Karpas-422 (cell line): ENCODE measurements around the gene RPL23. TPM values are rescaled to one million over a fixed set of nuclear protein-coding genes. Genes with fewer than 3 reads are reported as not detected.

Experiments
- DNase-seq: peaks from one replicate; pipeline ENCODE4 v3.0.0-alpha.2; 2015
- H2AFZ ChIP-seq: fragments of 200-600 bp; sonication (generic); 2 replicates; pipeline ENCODE4 v1.6.1; 2014; ENCODE audit warnings: antibody characterized with exemption, low read length, mixed read lengths
- H3K27ac ChIP-seq: fragments of 200-600 bp; sonication (generic); 2 replicates; pipeline ENCODE4 v1.5.1; 2014; ENCODE audit warnings: mild to moderate bottlenecking, low read length, moderate library complexity
- H3K27me3 ChIP-seq: fragments of 200-600 bp; sonication (generic); 2 replicates; pipeline ENCODE4 v1.6.1; 2014; ENCODE audit warnings: low read length, mixed read lengths
- H3K36me3 ChIP-seq: fragments of 200-600 bp; sonication (generic); 2 replicates; pipeline ENCODE4 v1.6.1; 2014; ENCODE audit warnings: low read length, mixed read lengths; ENCODE audit not compliant: insufficient read depth
- H3K4me1 ChIP-seq: fragments of 200-600 bp; sonication (generic); 2 replicates; pipeline ENCODE4 v1.6.1; 2014; ENCODE audit warnings: mild to moderate bottlenecking, low read length, mixed read lengths
- H3K4me2 ChIP-seq: fragments of 200-600 bp; sonication (generic); 2 replicates; pipeline ENCODE4 v1.6.1; 2014; ENCODE audit warnings: low read length, low read depth, mild to moderate bottlenecking; ENCODE audit not compliant: poor library complexity, severe bottlenecking
- H3K4me3 ChIP-seq: fragments of 200-600 bp; sonication (generic); 2 replicates; pipeline ENCODE4 v1.5.1; 2014; ENCODE audit warnings: mild to moderate bottlenecking, antibody characterized with exemption, low read length, mixed read lengths
- H3K79me2 ChIP-seq: fragments of 200-600 bp; sonication (generic); 2 replicates; pipeline ENCODE4 v1.6.1; 2014; ENCODE audit warnings: mild to moderate bottlenecking, low read length, mixed read lengths
- H3K9ac ChIP-seq: fragments of 200-600 bp; sonication (generic); 2 replicates; pipeline ENCODE4 v1.6.0; 2014; ENCODE audit warnings: low read length
- H3K9me2 ChIP-seq: fragments of 200-600 bp; sonication (generic), shearing (Covaris generic); replicated peaks from 2 replicates; pipeline ENCODE4 v1.6.0; 2014; ENCODE audit warnings: mild to moderate bottlenecking, low read length, moderate library complexity; ENCODE audit not compliant: insufficient read depth
- H3K9me3 ChIP-seq: fragments of 300-700, 200-600 bp; sonication (generic); 2 replicates; pipeline ENCODE4 v1.6.1; 2014; ENCODE audit warnings: low read length, mixed read lengths
- H4K20me1 ChIP-seq: fragments of 200-600 bp; sonication (generic); 2 replicates; pipeline ENCODE4 v1.6.1; 2014; ENCODE audit warnings: mild to moderate bottlenecking, antibody characterized with exemption, low read length, low read depth; ENCODE audit not compliant: insufficient read depth
- total RNA-seq: library from RNA; depleted of rRNA; stranded (reverse); fragments of >200 nt; shearing (Covaris generic); gene quantifications from 2 replicates; pipeline ENCODE4 v1.2.3, GENCODE V29; 2014; ENCODE audit warnings: low replicate concordance

The RPL23 gene
- total RNA-seq, 1 experiment from 2014 or later: 2,394 TPM

DNA sequence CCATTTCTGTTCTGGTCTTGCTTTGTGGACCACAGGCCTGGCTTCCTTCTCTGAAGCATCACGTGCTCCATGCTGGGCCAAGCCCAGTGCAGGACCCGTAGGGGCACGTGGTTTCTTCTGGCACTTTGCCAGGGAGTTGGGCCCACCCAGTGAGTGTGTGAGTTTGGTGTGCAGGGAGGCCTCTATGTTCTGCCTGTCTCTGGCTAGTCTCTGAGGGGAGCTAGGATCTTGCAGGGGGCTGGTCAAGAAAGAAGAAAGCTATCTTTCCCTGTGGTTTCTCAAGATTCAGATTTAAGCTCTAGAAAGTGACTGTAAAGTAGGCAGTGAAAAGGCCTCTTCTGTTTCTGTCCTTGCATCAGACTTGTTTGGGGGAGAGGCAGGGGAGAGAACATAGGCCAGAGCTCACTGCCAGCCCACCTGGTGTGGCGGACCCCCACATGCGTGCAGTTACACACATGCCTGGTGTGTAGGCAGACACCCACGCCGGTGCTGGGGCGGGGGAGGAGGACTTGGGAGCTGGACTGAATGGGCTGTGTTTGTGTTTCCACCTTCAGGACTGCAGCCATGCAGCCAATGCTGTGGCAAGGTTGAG, 28.2 kb upstream of the RPL23 start:
- Histone ChIP-seq H2AFZ (no peak overlapping the region), H3K4me2 (no peak overlapping the region), H3K79me2 (peaks cover 92% of the 10 kb centered on the region), H3K36me3 (peaks cover 24% of the 10 kb centered on the region; the same call in 1 of the 2 replicates), H3K9ac (peak overlapping the region; percentile 11; the same call in 1 of the 2 replicates), H3K27ac (peak overlapping the region; percentile 45), H3K4me1 (peaks cover 83% of the 10 kb centered on the region), H3K27me3 (no peaks in the 10 kb centered on the region), H3K9me3 (no peaks in the 10 kb centered on the region), H3K9me2 (no peaks in the 10 kb centered on the region), H4K20me1 (no peaks in the 10 kb centered on the region; the same call in 1 of the 2 replicates), H3K4me3 (no peak overlapping the region)
- peak; percentile 76 for DNase-seq

DNA sequence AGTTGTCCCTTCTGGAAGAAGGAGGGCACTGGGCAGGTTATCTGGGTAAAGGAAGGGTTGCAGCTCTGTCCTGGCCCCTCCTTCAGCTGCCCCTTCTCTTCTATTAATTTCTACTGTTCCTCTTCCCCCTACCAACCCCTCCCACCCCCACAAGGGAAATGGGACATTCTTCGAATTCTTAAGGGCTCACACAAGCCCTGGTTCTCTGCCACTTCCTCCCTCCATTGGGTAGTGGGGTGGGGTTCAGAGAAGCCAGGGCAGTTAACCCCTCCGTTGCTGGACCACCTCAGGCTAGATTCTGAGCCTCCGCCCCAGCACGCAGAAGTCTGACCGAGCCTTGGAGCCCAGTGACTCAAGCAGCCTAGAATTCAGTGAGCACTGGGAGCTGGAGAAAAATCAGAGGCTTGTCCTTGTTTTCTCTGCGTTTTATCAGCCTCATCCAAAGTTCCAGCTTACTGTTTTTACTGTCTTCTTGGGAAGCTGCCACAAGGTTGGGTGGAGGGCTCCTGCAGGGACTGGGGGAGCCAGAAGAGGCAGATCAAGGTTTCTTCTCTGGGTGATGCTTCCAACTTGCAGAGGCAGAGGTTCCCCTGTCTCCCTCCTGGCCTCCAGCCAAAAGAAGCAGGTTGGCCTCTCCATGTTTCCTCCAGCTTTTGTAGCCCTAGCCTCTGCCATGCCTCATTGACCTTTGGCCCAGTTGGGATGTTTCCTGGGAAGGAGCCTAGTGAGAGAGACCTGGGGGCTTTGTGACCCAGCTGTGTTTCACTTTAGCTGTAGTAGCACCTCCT, 26.6 kb upstream of the RPL23 start:
- H3K27me3 ChIP-seq: no peaks in the 10 kb centered on the region
- peaks cover 89% of the 10 kb centered on the region for H3K79me2 ChIP-seq
- H3K4me2 ChIP-seq: no peak overlapping the region
- H3K9me2 ChIP-seq: no peaks in the 10 kb centered on the region
- no peaks in the 10 kb centered on the region for H3K9me3 ChIP-seq
- H3K27ac ChIP-seq: peak overlapping the region; percentile 50; the same call in 1 of the 2 replicates
- no peaks in the 10 kb centered on the region; the same call in 1 of the 2 replicates for H4K20me1 ChIP-seq
- H3K4me1 ChIP-seq: peaks cover 79% of the 10 kb centered on the region
- 0 out of 2 replicates have a peak overlapping the region, but pooled peaks have one; percentile 17 for H3K9ac ChIP-seq
- H3K4me3 ChIP-seq: no peak overlapping the region
- H2AFZ ChIP-seq: no peak overlapping the region
- peaks cover 24% of the 10 kb centered on the region; the same call in 1 of the 2 replicates for H3K36me3 ChIP-seq
- no peak for DNase-seq

DNA sequence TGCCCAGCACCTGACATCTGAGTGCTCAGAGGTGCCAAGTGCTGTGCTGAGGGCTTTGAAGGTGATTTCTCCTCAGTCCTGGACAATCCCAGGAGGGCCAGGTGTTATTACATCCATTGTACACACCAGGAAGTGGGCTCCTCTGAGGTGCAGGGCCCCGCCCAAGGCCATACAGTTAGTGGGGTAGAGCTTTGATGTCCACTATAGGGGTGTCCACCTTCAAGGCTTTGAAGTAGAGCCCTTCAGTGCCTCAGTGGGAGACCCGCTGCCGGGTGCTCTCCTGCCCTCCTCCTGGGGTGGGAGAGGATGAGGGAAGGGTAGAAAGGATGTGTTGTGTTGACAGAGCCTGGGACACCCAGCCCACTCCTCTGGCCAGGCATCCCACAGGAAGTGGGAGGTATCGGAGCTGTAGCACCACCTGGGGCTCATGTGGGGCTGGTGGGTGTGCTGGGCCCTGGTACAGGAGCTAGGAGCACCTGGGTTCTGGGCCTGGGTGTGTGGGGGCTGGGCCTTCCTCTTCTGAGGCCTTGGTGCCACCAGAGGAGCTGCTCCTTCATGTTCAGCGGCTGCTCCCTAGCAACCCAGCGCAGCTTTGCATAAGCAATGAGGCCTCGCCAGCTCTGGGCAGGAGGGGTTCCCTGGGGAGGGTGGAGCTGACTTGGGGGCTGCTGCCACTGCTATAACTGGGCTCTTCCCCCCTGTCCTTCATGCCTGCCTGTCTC, 23.8 kb upstream of the RPL23 start:
- peak overlapping the region; percentile 59 for H3K4me3 ChIP-seq

DNA sequence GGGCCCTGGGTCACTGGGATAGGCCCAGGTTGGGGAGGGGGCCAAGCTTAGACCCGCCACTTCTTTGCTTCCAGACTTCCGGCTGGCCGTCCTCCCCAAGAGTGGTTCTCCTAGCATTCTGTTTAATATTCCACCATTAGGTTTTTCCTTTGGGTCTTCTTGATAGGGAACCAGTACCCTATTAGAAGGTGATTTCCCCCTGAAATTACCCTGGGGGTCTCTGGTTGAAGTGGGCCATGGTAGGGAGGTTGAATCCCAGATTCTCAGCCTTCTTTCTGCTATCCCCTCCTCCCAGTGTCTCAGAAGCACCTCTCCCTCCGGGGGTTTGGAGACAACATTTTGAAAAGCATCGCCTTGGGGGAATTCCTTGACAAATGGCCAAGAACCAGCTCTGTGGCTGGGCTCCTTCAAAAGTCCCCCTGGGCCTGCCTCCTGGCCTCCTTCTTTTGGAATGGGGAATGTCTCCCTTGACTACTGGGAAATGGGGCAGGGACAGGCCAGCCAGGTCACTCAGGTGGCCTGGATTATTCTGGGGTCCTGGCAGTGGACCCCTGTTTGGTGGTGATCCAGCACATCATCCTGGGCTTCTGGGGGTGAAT, 22.1 kb upstream of the RPL23 start:
- no peak overlapping the region for H3K4me2 ChIP-seq
- H3K36me3 ChIP-seq: peaks cover 17% of the 10 kb centered on the region; the same call in 1 of the 2 replicates
- H3K4me1 ChIP-seq: peaks cover 91% of the 10 kb centered on the region
- H3K79me2 ChIP-seq: peaks cover 95% of the 10 kb centered on the region
- no peak overlapping the region for H2AFZ ChIP-seq
- H3K9me2 ChIP-seq: no peaks in the 10 kb centered on the region
- no peak overlapping the region for H3K4me3 ChIP-seq
- DNase-seq: no peak
- peaks cover 3% of the 10 kb centered on the region; the same call in 1 of the 2 replicates for H4K20me1 ChIP-seq
- H3K9ac ChIP-seq: no peak overlapping the region
- H3K9me3 ChIP-seq: no peaks in the 10 kb centered on the region
- peak overlapping the region; percentile 48 for H3K27ac ChIP-seq
- no peaks in the 10 kb centered on the region for H3K27me3 ChIP-seq

More for the DNA sequence above, 23.8 kb upstream of the RPL23 start:
- Histone ChIP-seq H3K4me1 (peaks cover 89% of the 10 kb centered on the region), H3K79me2 (peaks cover 93% of the 10 kb centered on the region), H3K4me2 (peak overlapping the region; percentile 85), H3K9me3 (no peaks in the 10 kb centered on the region), H3K36me3 (peaks cover 22% of the 10 kb centered on the region; the same call in 1 of the 2 replicates), H3K9ac (peak overlapping the region; percentile 66), H4K20me1 (no peaks in the 10 kb centered on the region; the same call in 1 of the 2 replicates), H3K27me3 (no peaks in the 10 kb centered on the region), H3K9me2 (no peaks in the 10 kb centered on the region), H2AFZ (no peak overlapping the region), H3K27ac (peak overlapping the region; percentile 92)
- DNase-seq: peak; percentile 95

DNA sequence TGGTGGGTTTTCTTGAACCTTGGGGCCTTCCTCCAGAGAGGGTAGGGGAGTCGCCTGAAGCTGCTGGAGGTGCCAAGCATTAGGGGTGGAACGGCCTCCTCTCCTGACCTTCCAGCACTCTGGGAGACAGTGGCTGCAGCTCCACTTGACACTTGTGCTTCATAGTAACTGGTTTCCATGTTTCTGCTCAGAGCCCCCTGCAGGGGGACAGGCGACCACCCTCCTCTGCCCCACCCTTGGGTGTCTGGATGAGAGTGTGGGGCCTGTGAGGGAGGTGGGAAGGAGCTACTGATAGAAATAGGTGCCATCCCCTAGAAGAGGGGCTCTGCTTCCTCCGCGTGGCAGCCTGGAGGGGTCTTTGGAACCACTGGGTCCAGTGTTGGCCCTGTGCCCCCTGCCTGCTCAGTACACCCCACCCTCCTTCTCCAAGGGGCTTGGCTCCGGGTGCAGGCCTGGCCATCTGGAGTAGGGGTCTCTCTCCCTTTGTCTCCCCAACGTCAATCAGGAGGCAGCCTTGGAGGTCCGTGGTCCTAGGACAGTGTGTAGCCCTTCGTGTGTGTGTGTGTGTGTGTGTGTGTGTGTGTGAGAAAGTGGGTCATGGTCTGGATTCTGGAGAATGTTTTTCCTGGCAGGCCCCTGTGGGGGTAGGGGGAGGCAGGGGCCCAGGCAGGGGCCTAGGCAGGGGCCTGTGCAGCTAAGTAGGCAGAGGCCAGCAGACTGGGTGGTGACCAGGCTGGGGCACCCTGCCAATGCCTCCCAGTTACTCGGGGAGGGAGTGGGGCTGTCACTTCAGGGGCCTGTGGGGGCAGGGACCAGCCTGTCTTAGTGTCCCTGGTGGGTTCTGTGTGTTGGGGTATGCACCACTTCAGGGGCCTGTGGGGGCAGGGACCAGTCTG, 21.2 kb upstream of the RPL23 start:
- peaks cover 83% of the 10 kb centered on the region for H3K4me1 ChIP-seq
- H3K27me3 ChIP-seq: no peaks in the 10 kb centered on the region
- no peak overlapping the region for H3K4me2 ChIP-seq
- H3K36me3 ChIP-seq: peaks cover 10% of the 10 kb centered on the region; the same call in 1 of the 2 replicates
- H4K20me1 ChIP-seq: peaks cover 3% of the 10 kb centered on the region; the same call in 1 of the 2 replicates
- no peaks in the 10 kb centered on the region for H3K9me3 ChIP-seq
- no peak overlapping the region for H3K4me3 ChIP-seq
- H2AFZ ChIP-seq: no peak overlapping the region
- H3K9ac ChIP-seq: no peak overlapping the region
- no peak for DNase-seq
- no peaks in the 10 kb centered on the region for H3K9me2 ChIP-seq
- peaks cover 93% of the 10 kb centered on the region for H3K79me2 ChIP-seq
- H3K27ac ChIP-seq: peak overlapping the region; percentile 48

DNA sequence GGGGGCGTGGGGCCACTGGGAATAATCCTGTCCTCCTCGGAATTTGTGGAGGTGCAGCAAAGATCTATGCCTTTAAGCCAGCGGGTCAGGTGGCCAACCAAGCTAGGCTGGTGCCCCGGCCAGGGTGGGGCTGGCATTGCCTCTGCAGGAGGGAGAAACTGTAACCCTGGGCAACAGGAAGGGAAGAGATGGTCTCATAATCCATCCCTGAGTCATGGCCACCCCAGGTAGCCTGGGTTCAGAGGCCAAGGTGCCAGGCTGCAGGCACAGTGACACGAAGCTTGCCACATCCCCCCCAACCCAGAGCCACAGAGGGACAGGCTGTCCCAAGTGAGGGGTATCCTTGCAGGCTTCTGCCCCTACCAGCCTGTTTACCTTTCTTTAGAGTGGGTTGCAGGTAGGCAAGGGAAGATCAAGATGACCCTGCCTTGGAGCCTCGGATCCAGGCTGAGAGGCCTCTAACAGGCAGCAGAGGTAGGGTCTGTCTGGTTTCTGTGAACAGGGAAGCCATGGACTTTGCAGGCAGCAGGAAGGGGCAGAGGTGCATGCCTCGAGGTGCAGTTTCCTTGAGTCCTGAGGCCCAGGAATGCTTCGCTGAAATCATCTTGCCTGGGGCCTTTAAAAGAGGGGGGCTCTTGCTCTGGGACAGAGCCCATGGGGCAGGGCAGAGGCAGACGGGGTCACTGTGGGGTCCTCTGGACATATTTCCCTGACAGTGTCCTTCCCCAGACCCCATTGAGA, 20.3 kb upstream of the RPL23 start:
- DNase-seq: no peak
- H3K4me2 ChIP-seq: peak overlapping the region; percentile 90
- H3K27me3 ChIP-seq: no peaks in the 10 kb centered on the region
- peak overlapping the region; percentile 14; the same call in 1 of the 2 replicates for H3K9ac ChIP-seq
- peaks cover 10% of the 10 kb centered on the region; the same call in 1 of the 2 replicates for H3K36me3 ChIP-seq
- H3K27ac ChIP-seq: peak overlapping the region; percentile 80; the same call in 1 of the 2 replicates
- no peak overlapping the region for H2AFZ ChIP-seq
- H3K9me3 ChIP-seq: no peaks in the 10 kb centered on the region
- peaks cover 84% of the 10 kb centered on the region for H3K79me2 ChIP-seq
- H3K4me1 ChIP-seq: peaks cover 78% of the 10 kb centered on the region
- H3K4me3 ChIP-seq: no peak overlapping the region
- H3K9me2 ChIP-seq: no peaks in the 10 kb centered on the region
- H4K20me1 ChIP-seq: peaks cover 3% of the 10 kb centered on the region; the same call in 1 of the 2 replicates
